KMS-11 (cell line): Measurements from ENCODE around the gene POLD3.

ENCODE experiments used
- H2AFZ ChIP-seq: fragments of 200-600 bp; sonication (generic); 2 replicates; pipeline ENCODE4 v1.6.1; 2016; ENCODE audit warnings: antibody characterized with exemption, mixed run types, low read depth
- H3K27ac ChIP-seq: fragments of 200-600 bp; sonication (generic); 2 replicates; pipeline ENCODE4 v1.6.1; 2016; ENCODE audit warnings: mild to moderate bottlenecking, mixed run types
- H3K27me3 ChIP-seq: fragments of 200-600 bp; sonication (generic); 2 replicates; pipeline ENCODE4 v1.6.1; 2017; ENCODE audit warnings: mild to moderate bottlenecking, low read depth, mixed run types, moderate library complexity; ENCODE audit not compliant: insufficient read depth
- H3K36me3 ChIP-seq: fragments of 200-600 bp; sonication (generic); 2 replicates; pipeline ENCODE4 v1.6.1; 2017; ENCODE audit warnings: mild to moderate bottlenecking, mixed run types; ENCODE audit not compliant: insufficient read depth
- H3K4me1 ChIP-seq: fragments of 200-600 bp; sonication (generic); 2 replicates; pipeline ENCODE4 v1.6.1; 2016; ENCODE audit warnings: mild to moderate bottlenecking, low read depth, mixed run types; ENCODE audit not compliant: poor library complexity, severe bottlenecking
- H3K4me2 ChIP-seq: fragments of 200-600 bp; sonication (generic); 2 replicates; pipeline ENCODE4 v1.7.0; 2016; ENCODE audit warnings: mild to moderate bottlenecking, mixed run types
- H3K4me3 ChIP-seq: fragments of 200-600 bp; sonication (generic); IDR thresholded peaks from 2 replicates; pipeline ENCODE4 v1.6.1; 2017; ENCODE audit warnings: low read depth, low read length, mixed read lengths; ENCODE audit not compliant: insufficient read depth
- H3K79me2 ChIP-seq: fragments of 200-600 bp; sonication (generic); 2 replicates; pipeline ENCODE4 v1.6.1; 2016; ENCODE audit warnings: low read depth, mixed run types; ENCODE audit not compliant: insufficient read depth
- H3K9ac ChIP-seq: fragments of 200-600 bp; sonication (generic); 2 replicates; pipeline ENCODE4 v1.6.1; 2016; ENCODE audit warnings: mild to moderate bottlenecking, mixed run types
- H4K20me1 ChIP-seq: fragments of 200-600 bp; sonication (generic); 2 replicates; pipeline ENCODE4 v1.6.1; 2016; ENCODE audit warnings: mild to moderate bottlenecking, mixed run types; ENCODE audit not compliant: insufficient read depth
- TF ChIP-seq, protein P1 (sequence below): fragments of 200-600 bp; sonication (generic); conservative IDR thresholded peaks from 2 replicates; pipeline ENCODE4 v1.6.1; 2017; ENCODE audit warnings: low read depth, mild to moderate bottlenecking, antibody characterized with exemption, low read length, moderate library complexity, mixed read lengths

The POLD3 gene

DNA sequence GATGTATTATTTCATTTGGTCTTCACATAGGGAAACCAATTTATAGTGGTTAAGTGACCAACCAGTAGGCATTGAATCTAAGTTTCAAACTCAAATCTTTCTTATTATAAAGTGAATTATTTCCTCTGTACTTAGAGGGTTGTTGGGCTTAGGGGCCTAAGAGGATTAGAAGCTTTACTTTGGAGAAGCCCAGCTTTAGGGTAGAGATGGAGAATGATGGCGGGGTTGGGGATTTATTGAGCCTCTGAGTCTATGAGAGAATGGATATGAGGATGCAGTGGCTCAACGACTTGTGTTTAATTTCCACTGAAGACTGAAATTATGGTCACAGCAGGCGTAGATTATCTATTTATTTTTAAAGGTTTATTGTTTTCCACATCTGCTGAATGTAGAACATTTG, 83.4 kb downstream of the POLD3 start:
- no peaks in the 10 kb centered on the region for H4K20me1 ChIP-seq
- H3K4me1 ChIP-seq = no peaks in the 10 kb centered on the region
- no peak overlapping the region for H3K27ac ChIP-seq
- TF ChIP-seq, protein P1, sequence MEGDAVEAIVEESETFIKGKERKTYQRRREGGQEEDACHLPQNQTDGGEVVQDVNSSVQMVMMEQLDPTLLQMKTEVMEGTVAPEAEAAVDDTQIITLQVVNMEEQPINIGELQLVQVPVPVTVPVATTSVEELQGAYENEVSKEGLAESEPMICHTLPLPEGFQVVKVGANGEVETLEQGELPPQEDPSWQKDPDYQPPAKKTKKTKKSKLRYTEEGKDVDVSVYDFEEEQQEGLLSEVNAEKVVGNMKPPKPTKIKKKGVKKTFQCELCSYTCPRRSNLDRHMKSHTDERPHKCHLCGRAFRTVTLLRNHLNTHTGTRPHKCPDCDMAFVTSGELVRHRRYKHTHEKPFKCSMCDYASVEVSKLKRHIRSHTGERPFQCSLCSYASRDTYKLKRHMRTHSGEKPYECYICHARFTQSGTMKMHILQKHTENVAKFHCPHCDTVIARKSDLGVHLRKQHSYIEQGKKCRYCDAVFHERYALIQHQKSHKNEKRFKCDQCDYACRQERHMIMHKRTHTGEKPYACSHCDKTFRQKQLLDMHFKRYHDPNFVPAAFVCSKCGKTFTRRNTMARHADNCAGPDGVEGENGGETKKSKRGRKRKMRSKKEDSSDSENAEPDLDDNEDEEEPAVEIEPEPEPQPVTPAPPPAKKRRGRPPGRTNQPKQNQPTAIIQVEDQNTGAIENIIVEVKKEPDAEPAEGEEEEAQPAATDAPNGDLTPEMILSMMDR = no peak
- no peak overlapping the region for H3K9ac ChIP-seq
- H3K27me3 ChIP-seq = no peaks in the 10 kb centered on the region
- H3K36me3 ChIP-seq = no peaks in the 10 kb centered on the region
- no peak overlapping the region for H3K4me3 ChIP-seq
- no peak overlapping the region for H2AFZ ChIP-seq
- H3K79me2 ChIP-seq = no peaks in the 10 kb centered on the region
- H3K4me2 ChIP-seq = no peak overlapping the region

DNA sequence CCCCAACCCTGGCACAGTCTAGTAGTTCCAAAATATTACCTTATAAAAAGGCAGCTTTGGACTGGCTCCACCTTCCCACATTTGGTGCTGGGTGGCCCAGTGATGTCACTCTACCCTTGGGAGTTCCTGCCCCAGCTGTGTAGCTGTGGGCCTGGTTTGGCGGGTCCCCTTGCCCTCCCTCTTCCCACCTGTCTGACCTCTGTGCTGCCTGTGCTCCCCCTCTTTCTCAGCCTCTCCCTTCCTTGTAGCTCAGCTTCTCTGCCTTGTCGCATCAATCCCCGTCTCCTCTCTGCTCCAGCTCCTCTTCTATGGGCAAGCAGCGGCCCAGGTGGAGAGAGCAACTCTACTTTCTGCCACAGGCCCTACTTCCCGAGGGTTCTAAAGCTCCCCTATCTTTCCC, 84.2 kb downstream of the POLD3 start:
- Histone ChIP-seq H3K79me2 (no peaks in the 10 kb centered on the region), H3K9ac (no peak overlapping the region), H3K27me3 (no peaks in the 10 kb centered on the region), H2AFZ (no peak overlapping the region), H3K4me2 (no peak overlapping the region), H3K27ac (no peak overlapping the region), H4K20me1 (no peaks in the 10 kb centered on the region), H3K36me3 (no peaks in the 10 kb centered on the region), H3K4me3 (no peak overlapping the region), H3K4me1 (no peaks in the 10 kb centered on the region)
- TF ChIP-seq, protein P1 = no peak

DNA sequence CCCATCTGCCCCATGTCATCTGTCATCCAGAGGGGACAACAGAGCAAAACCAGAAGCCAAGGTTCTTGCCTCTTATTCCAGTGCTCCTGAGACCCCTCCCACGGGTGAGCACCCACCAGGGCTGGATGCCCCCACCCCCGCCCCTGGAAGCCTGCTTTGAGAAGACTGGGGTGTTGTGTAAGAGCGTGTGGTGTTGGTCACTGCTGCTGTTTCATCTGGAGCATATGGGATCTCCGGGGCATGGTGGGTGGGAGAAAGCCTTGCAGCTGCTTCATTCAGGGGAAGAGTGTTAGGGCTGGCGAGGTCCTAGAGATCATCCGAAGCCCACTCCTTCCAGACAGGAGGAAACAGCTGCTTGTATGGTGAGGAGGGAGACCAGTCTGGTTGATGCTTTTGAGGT, 84.7 kb downstream of the POLD3 start:
- H3K4me2 ChIP-seq = no peak overlapping the region
- no peak overlapping the region for H3K9ac ChIP-seq
- no peaks in the 10 kb centered on the region for H3K36me3 ChIP-seq
- TF ChIP-seq, protein P1 = no peak
- no peak overlapping the region for H3K27ac ChIP-seq
- H4K20me1 ChIP-seq = no peaks in the 10 kb centered on the region
- H3K27me3 ChIP-seq = no peaks in the 10 kb centered on the region
- H2AFZ ChIP-seq = no peak overlapping the region
- no peaks in the 10 kb centered on the region for H3K4me1 ChIP-seq
- H3K79me2 ChIP-seq = no peaks in the 10 kb centered on the region
- H3K4me3 ChIP-seq = no peak overlapping the region

- Histone ChIP-seq H3K9ac (no peak overlapping the region), H4K20me1 (no peaks in the 10 kb centered on the region), H3K27ac (no peak overlapping the region), H3K79me2 (no peaks in the 10 kb centered on the region), H2AFZ (no peak overlapping the region), H3K4me1 (no peaks in the 10 kb centered on the region), H3K4me3 (no peak overlapping the region), H3K36me3 (no peaks in the 10 kb centered on the region), H3K27me3 (no peaks in the 10 kb centered on the region), H3K4me2 (no peak overlapping the region)
- TF ChIP-seq, protein P1 = no peak
Measured at GRCh38 chr11:74678041-74678440, 85.7 kb downstream of the POLD3 start.
